Stimulated activated CD4-positive, alpha-beta T cell treated with anti-CD3 and anti-CD28 coated beads, Interleukin-2, amount 100 ng/mL, for 24 hours (primary cell): ENCODE measurements around the gene RPRD2.

Experiments
- DNase-seq, 2 donors: peaks; one replicate each; pipeline ENCODE4 v3.0.0-alpha.2; 2020

RPRD2 gene

DNA sequence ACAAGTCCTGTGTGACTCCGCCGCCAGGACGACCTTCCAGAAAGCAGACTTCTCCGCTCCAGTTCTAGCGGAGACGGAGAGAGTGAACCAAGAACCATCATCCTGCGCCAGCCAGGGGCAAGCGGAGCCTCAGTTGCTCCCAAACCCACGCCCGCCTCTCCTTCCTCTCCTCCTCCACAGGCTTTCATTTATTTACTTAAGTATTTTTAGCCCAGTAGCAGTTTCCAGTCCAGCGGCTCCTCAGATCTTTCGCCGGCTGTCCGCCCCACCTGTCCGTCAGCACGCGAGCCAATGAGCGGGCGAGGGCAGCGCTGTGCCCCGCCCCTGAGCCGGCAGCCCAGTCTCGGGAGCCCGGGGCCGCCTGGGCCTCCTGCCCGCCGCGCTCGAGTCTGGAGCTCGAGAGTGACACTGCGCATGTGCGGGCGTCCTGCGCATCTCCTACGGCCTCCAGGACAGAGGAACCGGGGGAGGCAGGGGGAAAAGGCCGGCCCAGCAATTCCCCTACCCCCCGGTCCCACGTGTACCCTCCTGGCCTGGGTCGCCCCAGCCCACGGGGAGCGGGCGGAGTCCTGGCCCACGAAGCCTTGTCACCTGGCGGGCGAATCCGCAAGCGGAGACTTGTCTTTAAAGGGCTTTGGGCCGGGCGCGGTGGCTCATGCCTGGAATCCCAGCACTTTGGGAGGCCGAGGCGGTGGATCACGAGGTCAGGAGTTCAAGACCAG lies 151.5 kb downstream of the RPRD2 start, which contains the start of gene FALEC:
Gene FALEC (plus strand): TSS at position 425 of the 722 bp plus-strand sequence.
- DNase-seq, result peak; percentile 91 to 95

DNA sequence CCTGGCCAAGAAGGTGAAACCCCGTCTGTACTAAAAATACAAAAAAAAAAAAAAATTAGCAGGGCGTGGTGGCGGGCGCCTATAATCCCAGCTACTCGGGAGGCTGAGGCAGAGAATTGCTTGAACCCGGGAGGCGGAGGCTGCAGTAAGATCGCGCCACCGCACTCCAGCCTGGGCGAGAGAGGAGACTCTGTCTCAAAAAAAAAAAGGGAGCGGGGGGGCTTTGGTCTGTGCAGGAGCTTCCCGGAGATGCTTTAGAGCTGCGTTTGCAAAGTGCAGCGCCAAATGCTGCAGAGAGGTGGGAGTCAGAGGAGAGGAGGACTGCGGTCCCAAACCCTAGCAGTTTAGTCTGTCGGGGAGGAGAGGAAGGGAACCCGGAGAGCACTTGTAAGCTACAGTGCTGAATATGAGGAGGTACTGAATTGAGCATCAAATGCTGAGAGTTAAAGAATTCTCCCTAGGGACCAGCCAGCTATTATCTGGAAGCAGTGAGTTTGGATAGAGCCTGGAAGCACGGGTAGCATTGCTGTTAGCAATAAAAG lies 152.2 kb downstream of the RPRD2 start:
- DNase-seq, result peak in 1 of 2 donors; percentile 22

DNA sequence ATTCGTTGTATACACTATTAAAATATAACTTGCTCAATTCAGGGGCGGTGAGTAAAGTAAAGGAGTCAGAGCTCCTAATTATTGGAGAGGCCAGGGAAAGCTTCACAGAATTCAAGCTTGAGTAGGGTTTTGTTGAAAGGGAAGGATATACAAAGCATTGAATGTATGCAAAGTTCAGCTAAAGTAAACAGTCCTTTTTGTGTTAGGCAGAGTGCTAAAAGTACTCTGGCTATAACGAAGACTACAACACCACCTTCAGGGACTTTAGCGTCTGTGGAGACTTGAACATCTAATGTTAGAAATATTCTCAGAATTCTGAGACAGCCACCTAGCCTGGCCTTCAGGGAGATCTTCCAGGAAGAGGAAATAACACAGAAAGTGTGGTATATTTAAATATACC lies 152.7 kb downstream of the RPRD2 start:
- DNase-seq, result no peak

DNA sequence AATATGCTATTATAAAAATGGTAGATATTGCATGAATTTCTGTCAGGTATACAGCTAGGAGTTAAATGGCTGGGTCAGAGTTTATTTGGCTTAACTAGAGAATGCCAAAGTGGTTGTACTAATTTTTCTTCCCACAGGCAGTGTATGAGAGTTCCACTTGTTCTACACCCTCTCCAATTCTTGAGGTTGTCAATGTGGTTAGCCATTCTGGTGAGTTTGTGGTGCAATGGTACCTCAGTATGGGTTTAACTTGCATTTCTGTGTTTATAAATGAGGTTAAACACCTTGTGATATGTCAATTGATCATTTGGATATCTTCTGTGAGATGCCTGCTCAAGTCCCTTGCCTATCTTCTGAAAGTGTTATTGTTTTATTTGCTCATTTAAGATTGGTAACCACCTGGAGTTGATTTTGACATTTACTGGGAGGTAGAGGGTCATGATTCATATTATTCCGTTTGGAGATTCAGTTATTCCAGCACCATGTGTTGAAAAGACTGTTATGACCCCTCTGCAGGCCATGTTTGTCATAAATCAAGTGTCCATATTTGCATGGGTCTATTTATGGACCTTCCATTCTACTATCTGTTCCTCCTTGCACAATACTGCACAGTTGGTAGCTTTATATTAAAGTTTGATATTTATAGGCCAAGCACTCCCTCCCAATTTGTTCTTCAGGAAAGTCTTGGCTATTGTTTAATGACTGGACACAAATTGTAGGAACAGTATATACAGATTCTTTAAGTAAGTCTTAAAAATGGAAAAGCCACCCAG lies 157.4 kb downstream of the RPRD2 start:
- DNase-seq, result no peak

DNA sequence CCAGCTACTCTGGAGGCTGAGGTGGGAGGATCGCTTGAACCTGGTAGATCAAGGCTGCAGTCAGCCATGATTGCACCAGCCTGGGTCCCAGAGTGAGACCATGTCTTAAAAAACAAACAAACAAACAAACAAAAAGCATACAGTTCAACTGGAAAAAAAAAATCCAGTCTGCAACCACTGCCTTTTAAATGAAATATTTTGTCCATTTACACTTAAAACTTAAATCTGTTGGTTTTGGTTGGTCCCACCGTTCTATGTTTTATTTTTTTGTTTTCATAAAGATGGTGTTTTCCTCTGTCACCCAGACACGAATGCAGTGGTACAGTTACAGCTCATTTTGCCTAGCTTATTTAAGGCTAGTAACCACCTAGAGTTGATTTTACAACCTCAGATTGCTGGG lies 161.4 kb downstream of the RPRD2 start:
- DNase-seq, result no peak
